IMR-90 (cell line): ENCODE data around the gene LNP1. TPM values are rescaled to one million over a fixed set of nuclear protein-coding genes. Genes with fewer than 3 reads are reported as not detected.

ENCODE experiments used
- ATAC-seq: fragments of 200-7000 bp; cut with Tn5 transposase; 2 replicates; pipeline ENCODE4 v1.9.1; 2020; ENCODE audit warnings: low read depth, mild to moderate bottlenecking, moderate library complexity
- BruUV-seq: library from RNA; stranded (reverse); fragments of 400-500 nt; replicated peaks from 2 replicates; lab custom pipeline; 2021; lab: Mats Ljungman, UMichigan
- CTCF ChIA-PET: fragments of 300-600 bp; formaldehyde crosslinking; extraction: SDS; loops from one replicate; lab custom pipeline; 2021; ENCODE audit warnings: antibody characterized with exemption; lab: Yijun Ruan, JAX
- POLR2A ChIA-PET: fragments of 300-600 bp; sonication (Branson Sonifier 250); formaldehyde crosslinking; loops from one replicate; lab custom pipeline; 2022; ENCODE audit warnings: antibody characterized with exemption; ENCODE audit not compliant: unreplicated experiment; lab: Charles Lee
- DNase-seq: peaks from one replicate; pipeline ENCODE4 v3.0.0; 2013
- H2AFZ ChIP-seq: replicated peaks from 2 replicates; pipeline ENCODE3; 2013; ENCODE audit warnings: low read length, mild to moderate bottlenecking; ENCODE audit not compliant: poor library complexity
- H2AK5ac ChIP-seq: 2 replicates; pipeline ENCODE4 v1.6.1; 2013; ENCODE audit warnings: low read depth, low read length, inconsistent platforms
- H2AK9ac ChIP-seq: replicated peaks from 2 replicates; pipeline ENCODE3; 2013; ENCODE audit warnings: mild to moderate bottlenecking, low read depth, low read length, moderate library complexity; ENCODE audit not compliant: poor library complexity
- H2BK120ac ChIP-seq: 2 replicates; pipeline ENCODE4 v1.6.1; 2013; ENCODE audit warnings: low read depth, low read length, inconsistent platforms
- H2BK15ac ChIP-seq: 3 replicates; pipeline ENCODE4 v1.6.1; 2013; ENCODE audit warnings: low read depth, low read length, inconsistent platforms
- H2BK20ac ChIP-seq: 2 replicates; pipeline ENCODE4 v1.6.1; 2013; ENCODE audit warnings: low read depth, mild to moderate bottlenecking, inconsistent platforms, low read length, moderate library complexity
- H2BK5ac ChIP-seq: 2 replicates; pipeline ENCODE4 v1.6.1; 2013; ENCODE audit warnings: mild to moderate bottlenecking, low read depth, low read length, inconsistent platforms; ENCODE audit not compliant: poor library complexity, severe bottlenecking
- H3K14ac ChIP-seq: replicated peaks from 2 replicates; pipeline ENCODE4 v1.6.1; 2013; ENCODE audit warnings: low read depth, low read length, inconsistent platforms
- H3K18ac ChIP-seq: 2 replicates; pipeline ENCODE4 v1.6.1; 2013; ENCODE audit warnings: low read depth, low read length, control low read depth
- H3K23ac ChIP-seq: 2 replicates; pipeline ENCODE4 v1.6.1; 2013; ENCODE audit warnings: low read depth, low read length, inconsistent platforms
- H3K27ac ChIP-seq: 2 replicates; pipeline ENCODE4 v1.5.1; 2013; ENCODE audit warnings: mild to moderate bottlenecking, control low read depth, low read length; ENCODE audit not compliant: insufficient read depth
- H3K27me3 ChIP-seq: 2 replicates; pipeline ENCODE4 v1.6.1; 2013; ENCODE audit warnings: low read length; ENCODE audit not compliant: control insufficient read depth, insufficient read depth
- H3K36me3 ChIP-seq: 2 replicates; pipeline ENCODE4 v1.6.1; 2013; ENCODE audit warnings: low read length, mixed read lengths; ENCODE audit not compliant: control insufficient read depth, insufficient read depth
- H3K4ac ChIP-seq: 2 replicates; pipeline ENCODE4 v1.6.1; 2013; ENCODE audit warnings: low read depth, low read length, inconsistent platforms
- H3K4me1 ChIP-seq: 2 replicates; pipeline ENCODE4 v1.6.1; 2013; ENCODE audit warnings: low read length, mixed read lengths; ENCODE audit not compliant: control insufficient read depth, insufficient read depth
- H3K4me2 ChIP-seq: 2 replicates; pipeline ENCODE4 v1.6.1; 2013; ENCODE audit warnings: low read depth, mild to moderate bottlenecking, control low read depth, low read length, moderate library complexity
- H3K4me3 ChIP-seq: 2 replicates; pipeline ENCODE4 v1.5.1; 2013; ENCODE audit warnings: low read depth, mild to moderate bottlenecking, control low read depth, low read length, moderate library complexity; ENCODE audit not compliant: insufficient read depth
- H3K56ac ChIP-seq: 2 replicates; pipeline ENCODE4 v1.6.1; 2013; ENCODE audit warnings: low read length, inconsistent platforms; ENCODE audit not compliant: insufficient read depth; ENCODE audit errors: extremely low read depth
- H3K79me1 ChIP-seq, 2 experiments: 2 replicates each; pipeline ENCODE4 v1.6.1; 2013; ENCODE audit warnings: low read length in 2 of 2, inconsistent platforms in 1 of 2, low read depth in 1 of 2
- H3K9ac ChIP-seq: 2 replicates; pipeline ENCODE4 v1.6.1; 2013; ENCODE audit warnings: low read depth, low read length, control low read depth
- H3K9me1 ChIP-seq: 2 replicates; pipeline ENCODE4 v1.6.1; 2013; ENCODE audit warnings: low read length, inconsistent platforms; ENCODE audit not compliant: insufficient read depth
- H3K9me3 ChIP-seq: 2 replicates; pipeline ENCODE4 v1.6.1; 2013; ENCODE audit warnings: low read length; ENCODE audit not compliant: control insufficient read depth, insufficient read depth
- H4K20me1 ChIP-seq: 2 replicates; pipeline ENCODE4 v1.6.1; 2013; ENCODE audit warnings: low read length, inconsistent platforms; ENCODE audit not compliant: insufficient read depth
- H4K5ac ChIP-seq: 2 replicates; pipeline ENCODE4 v1.6.1; 2013; ENCODE audit warnings: mild to moderate bottlenecking, low read depth, low read length, control low read depth
- H4K8ac ChIP-seq, 2 experiments: 2 replicates each; pipeline ENCODE4 v1.6.1; 2013; ENCODE audit warnings: low read depth in 2 of 2, low read length in 2 of 2, control low read depth in 1 of 2, inconsistent platforms in 1 of 2
- H4K91ac ChIP-seq: 2 replicates; pipeline ENCODE4 v1.6.1; 2013; ENCODE audit warnings: low read depth, low read length, inconsistent platforms; ENCODE audit not compliant: insufficient read depth
- BHLHE40 ChIP-seq: fragments of 150-350 bp; IDR thresholded peaks from 2 replicates; pipeline ENCODE4 v1.6.1; 2016; ENCODE audit warnings: mild to moderate bottlenecking, low read depth, low read length
- CEBPB ChIP-seq: IDR thresholded peaks from 2 replicates; pipeline ENCODE4 v1.6.1; 2012; ENCODE audit warnings: low read depth, low read length, improper control_type of control experiment
- CHD1 ChIP-seq: IDR thresholded peaks from 2 replicates; pipeline ENCODE4 v1.6.1; 2012; ENCODE audit warnings: low read depth, low read length, improper control_type of control experiment
- FOS ChIP-seq: fragments of 150-350 bp; IDR thresholded peaks from 2 replicates; pipeline ENCODE4 v1.6.1; 2016; ENCODE audit warnings: low read depth, low read length
- MAFK ChIP-seq: IDR thresholded peaks from 2 replicates; pipeline ENCODE4 v1.6.1; 2012; ENCODE audit warnings: low read depth, low read length, improper control_type of control experiment
- MAZ ChIP-seq: IDR thresholded peaks from 2 replicates; pipeline ENCODE4 v1.6.1; 2012; ENCODE audit warnings: low read depth, mild to moderate bottlenecking, low read length, improper control_type of control experiment, moderate library complexity, borderline replicate concordance
- MXI1 ChIP-seq: IDR thresholded peaks from 2 replicates; pipeline ENCODE4 v1.6.1; 2012; ENCODE audit warnings: low read depth, mild to moderate bottlenecking, low read length, moderate library complexity, borderline replicate concordance
- NFE2L2 ChIP-seq: fragments of 150-350 bp; IDR thresholded peaks from 2 replicates; pipeline ENCODE4 v1.6.1; 2016; ENCODE audit warnings: low read depth, mild to moderate bottlenecking, low read length
- POLR2A ChIP-seq: IDR thresholded peaks from 2 replicates; pipeline ENCODE4 v1.6.1; 2012; ENCODE audit warnings: mild to moderate bottlenecking, low read depth, low read length
- RAD21 ChIP-seq: IDR thresholded peaks from 2 replicates; pipeline ENCODE4 v1.6.1; 2012; ENCODE audit warnings: low read length, improper control_type of control experiment
- RCOR1 ChIP-seq: IDR thresholded peaks from 2 replicates; pipeline ENCODE4 v1.6.1; 2012; ENCODE audit warnings: mild to moderate bottlenecking, low read length, improper control_type of control experiment; ENCODE audit not compliant: insufficient replicate concordance
- RFX5 ChIP-seq: IDR thresholded peaks from 2 replicates; pipeline ENCODE4 v1.8.0; 2012; ENCODE audit warnings: low read depth, mild to moderate bottlenecking, low read length, moderate library complexity
- SMC3 ChIP-seq: fragments of 150-350 bp; IDR thresholded peaks from 2 replicates; pipeline ENCODE4 v1.6.1; 2016; ENCODE audit warnings: low read depth, mild to moderate bottlenecking, antibody characterized with exemption, low read length, moderate library complexity
- WGBS, 2 experiments: methylation state at CpG; one replicate each; pipeline versions ENCODE4 v1.1.5 to v1.1.7; 2013; ENCODE audit warnings: missing lambda C conversion rate in 2 of 2; ENCODE audit not compliant: insufficient read length in 1 of 2; ENCODE audit errors: extremely low coverage in 2 of 2; 5-methylcytosine and 5-hydroxymethylcytosine counted together
- dilution Hi-C: fragments of 300-500 bp; cut with HindIII; formaldehyde crosslinking; loops from one replicate; pipeline ENCODE4 v1.14.3; 2018; ENCODE audit warnings: low sequenced_read_pairs; ENCODE audit not compliant: unreplicated experiment
- in situ Hi-C: fragments of 300-500 bp; cut with MboI; formaldehyde crosslinking; loops from 3 replicates; pipeline ENCODE4 v1.14.3; 2019; ENCODE audit warnings: low sequenced_read_pairs, inconsistent platforms, mixed read lengths
- intact Hi-C: fragments of 100-400 bp; cut with micrococcal nuclease; formaldehyde crosslinking; loops from 2 replicates; pipeline ENCODE4 v1.10.0; 2022
- polyA plus RNA-seq, 3 experiments: library from polyadenylated mRNA; depleted of rRNA; stranded (reverse); fragments of >200 nt; gene quantifications; 2 replicates each; pipeline ENCODE4 v1.2.3, GENCODE V29; 2012; ENCODE audit warnings: low replicate concordance in 1 of 3
- total RNA-seq: library from RNA; depleted of rRNA; stranded (reverse); fragments of >200 nt; gene quantifications from 2 replicates; pipeline ENCODE4 v1.2.3, GENCODE V29; 2012
- TF ChIP-seq, protein P1 (sequence below): fragments of 150-350 bp; IDR thresholded peaks from 2 replicates; pipeline ENCODE4 v1.6.1; 2017; ENCODE audit warnings: mild to moderate bottlenecking, antibody characterized with exemption, low read length, low read depth
- TF ChIP-seq, protein P2 (sequence below): fragments of 150-350 bp; IDR thresholded peaks from 2 replicates; pipeline ENCODE4 v1.6.1; 2016; ENCODE audit warnings: low read depth, mild to moderate bottlenecking, low read length, moderate library complexity, borderline replicate concordance

LNP1 gene
- total and polyA plus RNA-seq, 2 of the 4 experiments (the other 2 are of a cell fraction), result 2.2 to 2.4 TPM

DNA sequence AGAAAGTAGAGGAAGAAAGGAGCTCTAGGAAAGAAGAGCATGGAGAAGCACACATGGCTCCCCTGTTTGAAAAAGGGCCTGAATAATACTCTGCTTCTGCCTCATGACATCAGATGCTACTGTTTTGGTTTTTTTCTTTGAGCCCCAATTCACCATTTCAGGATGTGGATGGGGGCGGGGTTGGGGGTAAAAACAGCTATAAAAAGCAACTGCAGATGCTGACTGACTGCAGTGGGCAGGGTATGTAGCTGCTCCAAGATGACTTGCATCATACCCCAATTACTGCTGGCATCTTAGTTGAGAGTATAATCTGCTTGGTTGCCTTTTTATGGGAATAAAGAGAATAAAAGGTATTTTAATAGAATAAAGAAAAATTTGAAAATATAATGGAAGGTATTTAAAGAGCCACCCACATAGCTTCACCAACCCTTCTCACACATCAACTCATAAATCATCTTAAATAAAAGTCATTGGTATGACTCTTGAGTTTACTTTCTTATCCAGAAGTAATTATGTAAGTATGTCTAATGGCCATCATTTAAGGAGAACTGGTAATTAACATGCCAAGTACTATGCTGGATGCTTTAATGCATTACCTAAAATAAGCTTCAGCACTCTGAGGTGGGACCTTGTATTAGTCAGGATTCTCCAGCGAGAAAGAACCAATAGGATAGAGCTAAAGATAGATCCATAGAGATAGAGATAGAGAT lies 54.7 kb downstream of the LNP1 start:
- H3K9me1 ChIP-seq, result no peaks in the 10 kb centered on the region
- CTCF ChIA-PET, result interaction anchor here (0.5 to 1.4 kb wide), 2 partner anchors 134 to 1433 kb away, joined by 5 read pairs; no protein-coding TSS in a partner anchor
- POLR2A ChIA-PET, result no interaction called here
- H2BK5ac ChIP-seq, result no peak overlapping the region
- no peak overlapping the region for H2AK9ac ChIP-seq
- no peak overlapping the region for H2BK20ac ChIP-seq
- no peak overlapping the region for H3K14ac ChIP-seq
- no peaks in the 10 kb centered on the region for H3K79me1 ChIP-seq
- H3K18ac ChIP-seq, result no peak overlapping the region
- no peak overlapping the region for H4K5ac ChIP-seq
- no peak overlapping the region for H2AK5ac ChIP-seq
- no peaks in the 10 kb centered on the region for H3K36me3 ChIP-seq
- H3K4me1 ChIP-seq, result no peaks in the 10 kb centered on the region
- H3K4ac ChIP-seq, result no peak overlapping the region
- intact Hi-C loops, result no loop called here
- H3K9me3 ChIP-seq, result no peaks in the 10 kb centered on the region
- H3K4me3 ChIP-seq, result no peak overlapping the region
- no peaks in the 10 kb centered on the region for H4K20me1 ChIP-seq
- in situ Hi-C loops, result no loop called here
- DNase-seq (no peak), ATAC-seq (no peak)
- no peak overlapping the region for H4K91ac ChIP-seq
- no peak overlapping the region for H3K56ac ChIP-seq
- no peak overlapping the region for H2BK15ac ChIP-seq
- no TSS peak for BruUV-seq
- H3K9ac ChIP-seq, result no peak overlapping the region
- no CpG with 5 or more reads among the region's 2 CpGs for WGBS, 2 experiments
- no peaks in the 10 kb centered on the region for H3K27me3 ChIP-seq
- H3K23ac ChIP-seq, result no peak overlapping the region
- H2AFZ ChIP-seq, result no peak overlapping the region
- no peak overlapping the region for H3K4me2 ChIP-seq
- dilution Hi-C loops, result no loop called here
- TF ChIP-seq RAD21 (no peak), MAZ (no peak), MAFK (no peak), RFX5 (no peak), FOS (no peak), SMC3 (no peak), BHLHE40 (no peak), RCOR1 (no peak), CHD1 (no peak), POLR2A (no peak), MXI1 (no peak), NFE2L2 (no peak), CEBPB (no peak)
- TF ChIP-seq, protein P1, sequence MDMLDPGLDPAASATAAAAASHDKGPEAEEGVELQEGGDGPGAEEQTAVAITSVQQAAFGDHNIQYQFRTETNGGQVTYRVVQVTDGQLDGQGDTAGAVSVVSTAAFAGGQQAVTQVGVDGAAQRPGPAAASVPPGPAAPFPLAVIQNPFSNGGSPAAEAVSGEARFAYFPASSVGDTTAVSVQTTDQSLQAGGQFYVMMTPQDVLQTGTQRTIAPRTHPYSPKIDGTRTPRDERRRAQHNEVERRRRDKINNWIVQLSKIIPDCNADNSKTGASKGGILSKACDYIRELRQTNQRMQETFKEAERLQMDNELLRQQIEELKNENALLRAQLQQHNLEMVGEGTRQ, result no peak
- TF ChIP-seq, protein P2, sequence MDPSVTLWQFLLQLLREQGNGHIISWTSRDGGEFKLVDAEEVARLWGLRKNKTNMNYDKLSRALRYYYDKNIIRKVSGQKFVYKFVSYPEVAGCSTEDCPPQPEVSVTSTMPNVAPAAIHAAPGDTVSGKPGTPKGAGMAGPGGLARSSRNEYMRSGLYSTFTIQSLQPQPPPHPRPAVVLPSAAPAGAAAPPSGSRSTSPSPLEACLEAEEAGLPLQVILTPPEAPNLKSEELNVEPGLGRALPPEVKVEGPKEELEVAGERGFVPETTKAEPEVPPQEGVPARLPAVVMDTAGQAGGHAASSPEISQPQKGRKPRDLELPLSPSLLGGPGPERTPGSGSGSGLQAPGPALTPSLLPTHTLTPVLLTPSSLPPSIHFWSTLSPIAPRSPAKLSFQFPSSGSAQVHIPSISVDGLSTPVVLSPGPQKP, result no peak
- H3K27ac ChIP-seq, result no peak overlapping the region
- H4K8ac ChIP-seq, result no peak overlapping the region
- H2BK120ac ChIP-seq, result no peak overlapping the region
